GM18505 (cell line): ENCODE data around the gene TAF10.
A peak's percentile ranks its signal among the peaks of the same experiment; 100 is the strongest.

ENCODE experiments used
- ATAC-seq: cut with Tn5 transposase; IDR thresholded peaks from one replicate; pipeline ENCODE4 v1.9.1; 2021; ENCODE audit not compliant: unreplicated experiment
- POLR2A ChIP-seq: IDR thresholded peaks from 4 replicates; pipeline ENCODE4 v1.6.1; 2011; ENCODE audit warnings: borderline replicate concordance; ENCODE audit not compliant: insufficient read depth, insufficient read length; ENCODE audit errors: extremely low read depth

The TAF10 gene

DNA sequence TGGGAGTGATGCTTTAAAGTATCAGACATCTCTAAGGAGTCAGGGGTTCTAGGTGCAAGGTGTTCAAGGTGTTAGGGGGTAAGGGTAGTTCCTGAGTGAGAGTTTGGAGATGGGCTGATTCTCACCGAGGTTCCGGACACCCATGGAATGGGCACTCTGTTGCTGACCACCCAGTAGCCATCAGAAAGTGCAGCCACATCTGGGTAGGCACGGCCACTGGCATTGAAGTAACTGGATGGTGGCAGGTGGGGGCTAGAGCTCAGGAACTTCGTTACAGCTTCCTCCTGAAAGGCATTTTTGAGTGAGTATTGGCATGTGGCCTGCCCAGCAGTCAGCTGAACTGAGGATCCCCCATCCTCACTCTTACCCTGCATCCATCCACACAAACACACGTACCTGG lies 3.0 kb upstream of the TAF10 start:
- no peak for TF ChIP-seq POLR2A
- no peak for ATAC-seq

DNA sequence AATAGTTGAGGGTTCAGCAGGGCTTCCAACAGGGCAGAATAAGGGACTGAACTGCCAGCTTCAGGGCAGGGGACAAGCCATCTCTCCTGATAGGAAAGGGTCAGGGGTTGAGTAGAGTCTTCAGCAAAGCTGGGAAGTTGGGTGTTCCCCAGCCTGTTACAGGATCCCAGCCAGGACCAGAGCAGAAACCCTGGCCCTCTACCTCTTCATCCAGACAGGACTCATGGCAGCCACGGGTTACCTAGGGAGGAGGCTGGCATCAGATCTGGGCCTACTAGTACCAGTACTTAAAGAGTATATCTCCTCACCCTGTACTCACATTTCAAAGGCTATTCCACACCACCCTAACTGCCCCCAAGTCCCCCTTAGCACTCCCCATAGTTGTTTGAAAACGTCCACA lies 2.4 kb upstream of the TAF10 start:
- ATAC-seq: no peak
- TF ChIP-seq POLR2A: no peak

DNA sequence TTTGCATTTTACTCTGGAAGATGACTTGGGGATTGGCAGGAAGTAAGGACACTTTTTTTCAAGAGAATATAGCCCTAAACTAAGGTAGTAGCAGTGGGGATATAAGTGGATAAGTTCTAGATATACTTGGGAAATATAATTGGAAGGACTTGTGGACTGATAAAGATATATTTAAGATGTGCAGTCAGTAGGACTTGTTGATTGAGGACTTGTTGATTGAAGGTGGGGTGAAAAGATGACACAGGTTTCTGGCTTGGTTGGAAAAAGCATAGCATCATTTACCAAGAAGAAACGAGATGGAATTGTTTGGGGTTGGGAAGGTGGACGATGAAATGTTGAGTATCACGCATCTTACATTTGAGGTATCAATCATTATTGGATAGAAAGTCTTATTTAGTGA lies 1.5 kb upstream of the TAF10 start:
- ATAC-seq: no peak
- TF ChIP-seq POLR2A: no peak

DNA sequence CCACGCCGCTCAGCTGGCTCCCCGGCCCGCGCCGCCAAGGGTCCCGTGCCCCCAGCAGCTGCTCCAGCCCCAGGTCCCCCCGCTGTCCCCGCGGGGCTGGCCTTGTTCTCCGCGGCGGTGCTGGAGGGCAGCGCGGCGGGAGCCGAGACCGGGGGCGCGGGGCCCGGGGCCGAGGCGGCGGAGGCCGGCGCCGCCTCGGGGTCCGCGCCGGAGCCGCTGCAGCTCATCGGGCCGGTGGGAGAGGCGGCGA lies 128 bp downstream of the TAF10 start:
- peak; percentile 20 for ATAC-seq
- no peak for TF ChIP-seq POLR2A

DNA sequence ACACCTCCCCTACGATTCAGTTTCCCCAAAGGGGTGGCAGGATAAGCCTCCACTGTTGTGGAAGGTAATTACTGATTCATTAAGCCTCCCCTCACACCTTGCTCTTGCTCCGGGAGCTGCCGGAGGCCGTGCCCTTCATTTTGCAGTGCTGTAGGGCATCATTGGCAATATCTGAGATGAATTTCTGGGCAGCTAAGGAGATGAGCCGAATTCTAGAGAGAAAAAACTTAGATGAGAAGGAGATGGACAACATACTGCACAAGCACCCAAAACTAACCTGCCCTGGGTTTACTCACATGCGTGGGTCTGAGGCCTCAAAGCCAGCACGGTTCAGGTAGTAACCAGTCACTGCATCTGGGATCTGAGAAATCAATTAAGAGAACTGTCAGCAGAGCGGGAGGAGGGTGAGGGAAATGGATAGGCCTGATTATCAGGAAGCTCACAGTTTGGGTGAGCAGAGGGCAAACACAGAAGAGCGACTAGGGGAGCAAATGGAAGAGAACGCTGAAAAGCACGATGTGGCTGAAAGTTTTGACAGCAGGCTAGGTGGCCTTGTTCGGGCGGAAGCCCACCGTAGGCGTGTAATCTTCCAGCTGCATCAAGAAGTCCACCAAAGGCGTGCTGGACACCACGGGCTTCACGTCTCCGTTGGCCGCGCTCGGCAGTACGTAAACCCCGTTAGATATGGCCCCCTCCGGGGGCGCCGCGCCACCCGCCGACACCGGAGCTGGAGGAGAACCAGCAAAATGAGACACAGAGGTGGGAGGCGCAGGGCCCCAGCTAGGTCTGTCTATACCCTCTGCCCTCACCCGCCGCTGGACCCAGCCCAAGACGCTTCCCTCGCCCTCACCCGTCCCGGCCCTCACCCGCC lies 689 bp downstream of the TAF10 start:
- ATAC-seq: no peak
- TF ChIP-seq POLR2A: no peak

DNA sequence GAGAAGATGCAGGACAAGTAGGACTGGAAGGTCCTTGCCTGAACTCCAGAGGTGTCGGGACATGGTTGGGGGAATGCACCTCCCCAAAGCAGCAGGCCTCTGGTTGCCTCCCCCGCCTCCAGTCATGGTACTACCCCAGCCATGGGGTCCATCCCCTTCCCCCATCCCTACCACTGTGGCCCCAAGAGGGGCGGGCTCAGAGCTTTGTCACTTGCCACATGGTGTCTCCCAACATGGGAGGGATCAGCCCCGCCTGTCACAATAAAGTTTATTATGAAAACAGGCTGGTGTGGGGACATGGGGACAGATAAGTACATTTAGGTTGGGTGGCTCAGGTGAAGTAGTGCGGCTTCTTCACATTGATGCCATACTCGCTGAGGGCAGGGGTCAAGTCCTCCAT lies 1.4 kb downstream of the TAF10 start:
- ATAC-seq: no peak

DNA sequence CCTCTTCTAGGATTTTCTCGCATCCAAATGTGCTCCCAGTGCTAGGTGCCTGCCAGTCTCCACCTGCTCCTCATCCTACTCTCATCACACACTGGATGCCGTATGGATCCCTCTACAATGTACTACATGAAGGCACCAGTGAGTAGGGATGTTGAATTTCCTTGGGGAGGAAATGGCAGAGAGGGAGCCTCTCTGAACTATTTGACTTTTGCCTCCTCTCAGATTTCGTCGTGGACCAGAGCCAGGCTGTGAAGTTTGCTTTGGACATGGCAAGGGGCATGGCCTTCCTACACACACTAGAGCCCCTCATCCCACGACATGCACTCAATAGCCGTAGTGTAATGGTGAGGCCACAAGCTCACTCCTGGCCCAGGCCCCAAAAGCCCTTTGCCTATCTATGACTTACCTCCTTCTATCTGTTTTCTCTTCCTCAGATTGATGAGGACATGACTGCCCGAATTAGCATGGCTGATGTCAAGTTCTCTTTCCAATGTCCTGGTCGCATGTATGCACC lies 2.5 kb downstream of the TAF10 start:
- no peak for ATAC-seq
- no peak for TF ChIP-seq POLR2A

More for the DNA sequence above, 1.4 kb downstream of the TAF10 start:
- TF ChIP-seq POLR2A: no peak

DNA sequence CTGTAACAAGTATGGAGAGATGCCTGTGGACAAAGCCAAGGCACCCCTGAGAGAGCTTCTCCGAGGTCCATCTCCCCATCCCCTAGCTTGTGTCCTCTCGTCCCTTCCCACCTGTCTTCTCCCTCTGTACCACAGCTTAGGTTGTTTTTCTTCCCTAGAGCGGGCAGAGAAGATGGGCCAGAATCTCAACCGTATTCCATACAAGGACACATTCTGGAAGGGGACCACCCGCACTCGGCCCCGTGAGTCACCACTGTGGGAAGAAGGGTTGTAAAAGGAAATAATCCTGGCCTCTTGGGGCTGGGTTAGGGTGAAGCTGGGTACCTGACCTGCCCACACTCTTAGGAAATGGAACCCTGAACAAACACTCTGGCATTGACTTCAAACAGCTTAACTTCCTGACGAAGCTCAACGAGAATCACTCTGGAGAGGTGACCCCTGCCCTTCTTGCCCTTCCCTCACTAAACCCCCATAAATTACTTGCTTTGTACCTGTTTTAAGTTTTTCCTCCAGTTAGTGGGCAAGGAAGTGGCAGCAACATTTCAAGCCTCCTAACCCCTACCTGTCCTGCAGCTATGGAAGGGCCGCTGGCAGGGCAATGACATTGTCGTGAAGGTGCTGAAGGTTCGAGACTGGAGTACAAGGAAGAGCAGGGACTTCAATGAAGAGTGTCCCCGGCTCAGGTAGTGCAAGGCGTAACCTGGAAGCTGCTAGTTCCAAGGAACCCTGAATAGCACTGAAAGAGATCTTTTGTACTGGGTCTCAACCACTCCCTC lies 3.1 kb downstream of the TAF10 start:
- ATAC-seq: no peak
- no peak for TF ChIP-seq POLR2A

DNA sequence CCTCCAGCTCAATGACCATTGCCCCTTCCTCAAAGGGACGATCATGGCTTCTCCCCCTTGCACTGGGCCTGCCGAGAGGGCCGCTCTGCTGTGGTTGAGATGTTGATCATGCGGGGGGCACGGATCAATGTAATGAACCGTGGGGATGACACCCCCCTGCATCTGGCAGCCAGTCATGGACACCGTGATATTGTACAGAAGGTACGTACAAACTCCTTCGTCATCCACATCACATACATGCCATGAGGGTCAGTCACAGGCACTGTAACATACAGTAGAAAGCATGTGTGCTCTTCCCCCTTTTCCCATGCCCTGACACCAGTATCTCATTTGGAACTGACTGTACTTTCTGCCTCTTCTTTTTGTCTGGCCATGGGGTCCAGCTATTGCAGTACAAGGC lies 4.0 kb downstream of the TAF10 start:
- no peak for TF ChIP-seq POLR2A
- no peak for ATAC-seq

DNA sequence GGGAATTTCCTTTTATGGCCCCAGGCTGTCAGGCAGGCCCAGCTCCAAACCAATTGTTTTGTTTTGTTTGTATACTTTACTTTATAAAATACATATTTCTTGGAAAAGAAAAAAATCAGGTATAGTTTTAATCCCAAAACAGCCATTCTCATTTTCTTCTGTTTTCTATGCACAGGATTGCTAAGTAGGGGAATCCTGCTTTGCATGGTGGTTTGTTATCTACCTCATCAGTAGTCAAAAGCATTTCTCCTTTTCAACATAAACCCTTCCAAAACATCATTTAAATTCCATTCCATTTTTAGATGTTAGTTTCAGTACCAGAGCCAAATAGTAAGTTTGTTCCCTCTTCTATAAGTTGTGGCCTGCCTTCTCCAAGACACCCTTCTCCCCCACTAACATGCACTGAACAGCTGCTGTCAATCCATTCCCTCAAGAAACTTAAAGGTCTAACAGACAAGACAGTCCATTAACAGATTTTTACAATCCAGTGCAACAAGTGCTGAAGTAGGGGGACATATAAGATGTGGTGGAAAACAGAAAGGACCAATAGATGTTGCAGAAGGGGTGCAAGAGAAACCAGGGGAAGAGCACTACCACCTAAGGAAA lies 4.7 kb downstream of the TAF10 start:
- no peak for TF ChIP-seq POLR2A
- ATAC-seq: no peak

DNA sequence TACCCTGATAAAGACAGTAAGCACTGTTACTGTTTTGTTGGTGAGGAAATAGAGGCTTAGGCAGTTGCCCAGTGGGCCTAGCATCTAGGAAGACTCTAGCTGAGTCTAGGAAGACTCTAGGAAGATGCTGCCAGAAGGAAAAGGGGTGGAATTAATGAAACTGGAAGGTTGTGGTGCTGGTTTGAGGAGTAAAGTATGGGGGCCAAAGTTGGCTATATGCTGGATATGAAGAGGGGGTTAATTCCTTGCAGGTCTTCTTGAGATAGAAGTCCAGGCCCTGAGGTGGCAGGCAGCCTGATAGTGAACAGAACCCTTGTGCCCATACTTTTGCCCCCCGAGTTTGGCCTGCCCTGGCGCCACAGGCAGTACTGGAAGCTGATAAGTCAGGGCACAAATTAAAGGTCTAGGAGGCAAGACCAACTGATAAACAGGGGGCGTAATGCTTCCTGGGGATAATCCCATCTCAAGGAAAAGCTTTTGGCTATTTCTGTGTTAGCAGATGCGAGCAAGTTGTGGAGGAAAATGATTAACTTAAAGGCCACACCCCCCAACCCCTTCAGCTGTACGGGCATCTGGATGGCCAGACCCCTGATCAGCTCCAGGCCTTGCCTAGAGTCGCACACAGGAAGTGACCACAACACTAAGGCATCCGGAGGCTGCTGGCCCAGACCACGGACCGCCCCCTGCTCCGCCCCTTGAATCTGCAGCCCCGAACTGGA lies 5.4 kb downstream of the TAF10 start:
- peak; percentile 33 for ATAC-seq
- peak; percentile 56 for TF ChIP-seq POLR2A

DNA sequence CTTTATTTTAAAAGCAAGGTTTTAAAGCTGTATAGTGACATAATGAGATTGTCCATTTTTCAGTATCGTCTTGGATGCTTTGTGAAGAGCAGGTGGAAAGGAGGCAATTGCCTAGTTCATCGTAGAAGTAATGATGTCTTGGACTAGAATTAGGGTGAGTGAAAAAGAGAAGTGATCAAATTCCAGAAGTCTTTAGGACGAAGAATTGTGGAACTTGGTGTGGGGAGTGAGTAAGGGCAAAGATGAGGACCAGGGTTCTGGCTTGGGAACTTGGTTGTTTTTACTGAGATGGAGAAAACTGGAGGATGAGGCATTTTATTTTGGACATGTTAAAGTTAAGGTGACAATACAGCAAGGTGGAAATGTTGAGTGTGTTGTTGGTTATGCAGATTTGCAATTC lies 7.2 kb downstream of the TAF10 start:
- no peak for TF ChIP-seq POLR2A
- ATAC-seq: no peak

DNA sequence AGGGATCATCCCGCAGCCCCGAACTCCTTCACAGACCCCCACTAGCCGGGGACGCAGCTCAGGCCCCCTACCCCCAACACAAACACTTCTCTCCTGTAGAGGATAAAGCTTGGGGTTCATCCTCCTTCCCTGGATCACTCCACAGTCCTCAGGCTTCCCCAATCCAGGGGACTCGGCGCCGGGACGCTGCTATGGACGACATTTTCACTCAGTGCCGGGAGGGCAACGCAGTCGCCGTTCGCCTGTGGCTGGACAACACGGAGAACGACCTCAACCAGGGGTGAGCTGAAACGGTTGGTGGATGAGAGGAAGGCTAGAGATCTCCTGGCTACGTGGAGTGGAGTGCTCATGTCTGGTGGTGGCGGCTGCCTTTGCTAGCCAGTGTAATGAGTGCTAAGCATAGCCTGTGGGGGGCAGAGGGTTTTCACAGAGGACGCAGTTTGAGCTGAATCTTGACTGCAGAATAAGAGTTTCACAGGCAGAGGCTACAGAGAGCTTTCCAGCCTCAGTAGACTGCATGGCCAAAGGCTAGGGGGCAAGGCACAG lies 7.9 kb downstream of the TAF10 start:
- peak; percentile 17 for TF ChIP-seq POLR2A
- peak; percentile 34 for ATAC-seq

DNA sequence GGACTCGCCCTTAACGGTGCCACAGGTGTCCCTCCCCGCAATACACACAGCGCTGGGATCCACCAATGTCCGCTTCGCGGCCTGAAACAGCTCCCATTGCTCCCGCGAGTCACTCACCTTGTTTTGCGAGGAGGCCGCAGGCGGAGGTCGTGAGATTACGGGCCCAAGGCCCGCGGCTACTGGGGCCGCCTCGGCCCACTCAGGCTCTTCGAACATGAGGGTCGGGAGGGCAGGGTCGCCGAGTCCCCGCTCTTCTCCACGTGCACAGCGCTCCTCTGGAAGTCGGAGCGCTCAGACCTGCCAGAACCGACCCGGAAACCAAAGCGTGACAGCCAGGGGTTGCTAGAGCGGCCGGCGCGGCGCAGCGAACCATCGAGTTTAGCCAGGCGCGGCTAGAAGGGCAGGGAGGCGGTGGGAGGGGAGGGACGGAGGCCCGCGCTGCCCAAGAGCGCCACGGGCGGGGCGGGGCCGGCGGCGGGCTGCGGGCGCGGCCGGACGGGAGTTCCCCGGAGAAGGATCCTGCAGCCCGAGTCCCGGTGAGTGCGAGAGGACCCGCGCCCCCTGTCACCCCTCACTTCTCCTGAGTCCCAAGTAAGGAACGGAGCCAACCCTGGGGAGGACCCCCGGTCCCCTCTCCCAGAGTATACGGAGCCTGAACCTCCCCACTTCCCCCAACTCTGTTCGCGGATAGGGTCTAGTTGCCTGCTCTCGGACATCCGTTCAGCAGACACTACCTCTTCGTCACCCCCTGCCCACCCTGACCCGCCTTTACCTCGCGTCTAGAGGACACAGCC lies 8.5 kb downstream of the TAF10 start, which contains the start of the genes ILK and RRP8:
Gene ILK (plus strand): TSS at position 488 of the 794 bp plus-strand sequence. CDS start 498 bp downstream, outside the sequence.
Gene RRP8 (minus strand): TSS at position 330 of the 794 bp plus-strand sequence. CDS start 114 bp downstream, at position 216.
- peak; percentile 76 for ATAC-seq
- peak; percentile 84 for TF ChIP-seq POLR2A
